HepG2 (cell line): ENCODE results near the gene F8. TPM values are rescaled to one million over a fixed set of nuclear protein-coding genes. Genes with fewer than 3 reads are reported as not detected.

Source experiments
- ATAC-seq: fragments of 200-7000 bp; cut with Tn5 transposase; 3 replicates; pipeline ENCODE4 v1.9.1; 2020; ENCODE audit warnings: mild to moderate bottlenecking, moderate library complexity
- BruUV-seq: library from RNA; stranded (reverse); fragments of 400-500 nt; replicated peaks from 2 replicates; lab custom pipeline; 2021; lab: Mats Ljungman, UMichigan
- CTCF ChIA-PET: fragments of 300-600 bp; formaldehyde crosslinking; extraction: SDS; loops from one replicate; lab custom pipeline; 2021; ENCODE audit warnings: low total read pairs, inconsistent platforms, low intra/inter-chr PET ratio; lab: Yijun Ruan, JAX
- POLR2A ChIA-PET: fragments of 350-600 bp; sonication (Branson Sonifier 250); formaldehyde crosslinking; loops from one replicate; lab custom pipeline; 2020; ENCODE audit warnings: antibody characterized with exemption, inconsistent platforms; lab: Yijun Ruan, JAX
- DNase-seq: peaks from one replicate; pipeline ENCODE4 v3.0.0-alpha.2; 2015; ENCODE audit warnings: low spot score
- FAIRE-seq: peaks from 3 replicates; lab custom pipeline; 2011; peaks lifted over from hg19 to GRCh38; lab: Jason Lieb, UNC
- H2AFZ ChIP-seq: one replicate; pipeline ENCODE4 v1.6.1; 2011; ENCODE audit warnings: low read length, inconsistent platforms
- H3K27ac ChIP-seq: fragments of 300-600 bp; 3 replicates; pipeline ENCODE4 v1.8.0; 2011; ENCODE audit warnings: mixed run types, mild to moderate bottlenecking, mixed read lengths, low read length, inconsistent platforms; ENCODE audit not compliant: insufficient read depth; ENCODE audit errors: extremely low read length
- H3K27me3 ChIP-seq, 2 experiments: fragments of 200-600 bp in 1 of 2; 2 replicates in 1 of 2; 3 replicates in 1 of 2; pipeline versions ENCODE4 v1.6.0 to v1.8.0; 2011; ENCODE audit warnings: low read length in 2 of 2, mild to moderate bottlenecking in 2 of 2, moderate library complexity in 2 of 2, inconsistent platforms in 1 of 2; ENCODE audit not compliant: insufficient read depth in 2 of 2, control insufficient read depth in 1 of 2
- H3K36me3 ChIP-seq, 2 experiments: fragments of 200-600 bp in 1 of 2; replicated peaks in 1 of 2; 2 replicates in 1 of 2; 3 replicates in 1 of 2; pipeline versions ENCODE4 v1.5.1 to v1.8.0; 2011; ENCODE audit warnings: low read length in 2 of 2, inconsistent platforms in 1 of 2; ENCODE audit not compliant: insufficient read depth in 2 of 2, control insufficient read depth in 1 of 2
- H3K4me1 ChIP-seq: 2 replicates; pipeline ENCODE4 v1.5.1; 2012; ENCODE audit warnings: low read length, inconsistent platforms; ENCODE audit not compliant: insufficient read depth
- H3K4me2 ChIP-seq: 2 replicates; pipeline ENCODE4 v1.6.0; 2011; ENCODE audit warnings: low read depth, low read length, inconsistent platforms
- H3K4me3 ChIP-seq, 3 experiments: fragments of 200-600 bp in 1 of 3; sonication (generic), shearing (Covaris generic) in 1 of 3; replicated peaks in 1 of 3; 2 replicates each; pipeline ENCODE4 v1.5.1; 2011 to 2016; ENCODE audit warnings: low read length in 3 of 3, inconsistent platforms in 2 of 3, low read depth in 2 of 3, mild to moderate bottlenecking in 2 of 3, control low read depth in 1 of 3, mixed read lengths in 1 of 3; ENCODE audit not compliant: insufficient read depth in 1 of 3
- H3K79me2 ChIP-seq: one replicate; pipeline ENCODE4 v1.6.1; 2011; ENCODE audit warnings: low read length, inconsistent platforms; ENCODE audit not compliant: insufficient read depth
- H3K9ac ChIP-seq: 2 replicates; pipeline ENCODE4 v1.6.0; 2011; ENCODE audit warnings: mild to moderate bottlenecking, low read depth, low read length, inconsistent platforms; ENCODE audit not compliant: insufficient read depth
- H3K9me3 ChIP-seq: 2 replicates; pipeline ENCODE4 v1.5.1; 2012; ENCODE audit warnings: mild to moderate bottlenecking, low read length
- H4K20me1 ChIP-seq: 2 replicates; pipeline ENCODE4 v1.6.0; 2011; ENCODE audit warnings: inconsistent platforms, mild to moderate bottlenecking, low read length, moderate library complexity; ENCODE audit not compliant: insufficient read depth
- BCL3 ChIP-seq: sonication (generic); formaldehyde crosslinking; IDR thresholded peaks from 2 replicates; pipeline ENCODE4 v1.5.1; 2020; ENCODE audit warnings: mild to moderate bottlenecking, missing genetic modification reagents, moderate library complexity
- CREM ChIP-seq, 2 experiments: sonication (generic) in 1 of 2; formaldehyde crosslinking in 1 of 2; IDR thresholded peaks; 2 replicates each; pipeline versions ENCODE4 v1.4.0 to v1.6.1; 2016 to 2020; ENCODE audit warnings: antibody characterized with exemption in 1 of 2, mild to moderate bottlenecking in 1 of 2, missing genetic modification reagents in 1 of 2
- RFXAP ChIP-seq: sonication (generic); formaldehyde crosslinking; IDR thresholded peaks from 2 replicates; pipeline ENCODE4 v1.4.0; 2020; ENCODE audit warnings: missing genetic modification reagents, borderline replicate concordance
- ZFP37 ChIP-seq: sonication (generic); formaldehyde crosslinking; IDR thresholded peaks from 2 replicates; pipeline ENCODE4 v1.4.0; 2020; ENCODE audit warnings: missing genetic modification reagents, borderline replicate concordance
- ZNF33B ChIP-seq: sonication (generic); formaldehyde crosslinking; IDR thresholded peaks from 2 replicates; pipeline ENCODE4 v1.5.1; 2020; ENCODE audit warnings: mild to moderate bottlenecking, missing genetic modification reagents
- ZNF563 ChIP-seq: sonication (generic); formaldehyde crosslinking; IDR thresholded peaks from 2 replicates; pipeline ENCODE4 v1.8.0; 2022; ENCODE audit warnings: mild to moderate bottlenecking, moderate library complexity, missing genetic modification reagents
- WGBS: methylation state at CpG from one replicate; pipeline ENCODE4 v1.1.6; 2017; ENCODE audit warnings: low lambda C conversion rate; 5-methylcytosine and 5-hydroxymethylcytosine counted together
- in situ Hi-C: cut with HindIII; loops from 2 replicates; pipeline ENCODE4 v1.10.0; 2017; ENCODE audit warnings: low pct_unique_long_range_greater_than_20kb; ENCODE audit not compliant: extremely low pct_ligation_motif_present
- intact Hi-C: fragments of 100-400 bp; cut with micrococcal nuclease; formaldehyde crosslinking; loops from one replicate; pipeline ENCODE4 v1.10.0; 2022; ENCODE audit not compliant: unreplicated experiment
- polyA plus RNA-seq, 8 experiments: library from polyadenylated mRNA; depleted of rRNA in 3 of 8; stranded (reverse) in 7 of 8; unstranded in 1 of 8; fragments of >200 nt; fragmentation: Illumina TruSeq in 4 of 8; extraction: Trizol in 4 of 8; gene quantifications; 2 replicates each; pipeline versions ENCODE4 v1.2.1 to v1.2.3, GENCODE V29; 2011 to 2016; ENCODE audit warnings: low read depth in 4 of 8, missing spikeins in 1 of 8, mixed read lengths in 1 of 8; ENCODE audit not compliant: insufficient read depth in 1 of 8
- total RNA-seq, 5 experiments: library from RNA; depleted of rRNA; stranded (reverse); fragments of >200 nt; fragmentation: Illumina TruSeq; extraction: Trizol; gene quantifications; 2 replicates each; pipeline ENCODE4 v1.2.3, GENCODE V29; 2016; ENCODE audit warnings: low read depth in 1 of 5
- TF ChIP-seq, protein P1 (sequence below): sonication (generic); formaldehyde crosslinking; IDR thresholded peaks from 2 replicates; pipeline ENCODE4 v1.4.0; 2020; ENCODE audit warnings: missing genetic modification reagents

F8 gene
- total and polyA plus RNA-seq, 2 of the 13 experiments (the other 11 are each of a cell fraction or from before 2014, with no cell fraction given), result 0.29 to 0.61 TPM

- TF ChIP-seq BCL3 (CRISPR knock-in tag) (peak; percentile 61; the same call in 1 of the 2 replicates), ZNF33B (0 out of 2 replicates have a peak, but pooled peaks have one; percentile 82), ZFP37 (no peak), RFXAP (0 out of 2 replicates have a peak, but pooled peaks have one; percentile 25)
Measured at GRCh38 chrX:154804957-154805695, 217.4 kb downstream of the F8 start, which contains the start of gene MPP1 (continued).

GRCh38 chrX:154804261-154804956, 218.1 kb downstream of the F8 start:
- Histone ChIP-seq H4K20me1 (no peaks in the 10 kb centered on the region; the same call in 1 of the 2 replicates), H2AFZ (no peak overlapping the region), H3K36me3 (no peaks in the 10 kb centered on the region), H3K4me1 (peaks cover 57% of the 10 kb centered on the region), H3K27ac (peak overlapping the region; percentile 48), H3K4me3 (peak overlapping the region; percentile 52 to 73 (median 64)), H3K27me3 (0 out of 5 replicates have a peak, but pooled peaks cover 0 to 4% of the 10 kb centered on the region in 2 experiments), H3K4me2 (peak overlapping the region; percentile 86), H3K79me2 (no peaks in the 10 kb centered on the region), H3K9ac (peak overlapping the region; percentile 59; the same call in 1 of the 2 replicates), H3K9me3 (no peaks in the 10 kb centered on the region)
- no peak for TF ChIP-seq ZNF563 (CRISPR knock-in tag)
- TF ChIP-seq, protein P1, sequence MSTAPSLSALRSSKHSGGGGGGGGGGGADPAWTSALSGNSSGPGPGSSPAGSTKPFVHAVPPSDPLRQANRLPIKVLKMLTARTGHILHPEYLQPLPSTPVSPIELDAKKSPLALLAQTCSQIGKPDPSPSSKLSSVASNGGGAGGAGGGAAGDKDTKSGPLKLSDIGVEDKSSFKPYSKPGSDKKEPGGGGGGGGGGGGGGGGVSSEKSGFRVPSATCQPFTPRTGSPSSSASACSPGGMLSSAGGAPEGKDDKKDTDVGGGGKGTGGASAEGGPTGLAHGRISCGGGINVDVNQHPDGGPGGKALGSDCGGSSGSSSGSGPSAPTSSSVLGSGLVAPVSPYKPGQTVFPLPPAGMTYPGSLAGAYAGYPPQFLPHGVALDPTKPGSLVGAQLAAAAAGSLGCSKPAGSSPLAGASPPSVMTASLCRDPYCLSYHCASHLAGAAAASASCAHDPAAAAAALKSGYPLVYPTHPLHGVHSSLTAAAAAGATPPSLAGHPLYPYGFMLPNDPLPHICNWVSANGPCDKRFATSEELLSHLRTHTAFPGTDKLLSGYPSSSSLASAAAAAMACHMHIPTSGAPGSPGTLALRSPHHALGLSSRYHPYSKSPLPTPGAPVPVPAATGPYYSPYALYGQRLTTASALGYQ (CRISPR knock-in tag), result no peak
- no peak for TF ChIP-seq CREM (IDR thresholded peaks at IDR 0.05)
- TF ChIP-seq CREM (CRISPR knock-in tag; IDR thresholded peaks at IDR 0.05), result no peak
- CTCF ChIA-PET, result no interaction called here
- DNase-seq (no peak), ATAC-seq (no peak), FAIRE-seq (no peak)
- POLR2A ChIA-PET, result interaction anchor here (2.1 kb wide), 1 partner anchor 42 kb away, joined by 11 read pairs; the partner anchor contains the start of gene DKC1
- intact Hi-C loops (no loop called here), in situ Hi-C loops (no loop called here)
- BruUV-seq, result TSS peak; percentile 50
- WGBS, result 33% methylated on average over 1 of the region's 7 CpGs
